ENCODE data around the gene MYO1H.

The MYO1H gene

GRCh38 chr12:109345428-109345827 lies 2.3 kb upstream of the MYO1H start:
- Histone ChIP-seq H3K27me3 (ENCODE audit: insufficient read depth, insufficient read length) (no peaks in the 10 kb centered on the region), H3K9ac (ENCODE audit: insufficient read length, low read depth) (no peak overlapping the region), H3K4me1 (ENCODE audit: insufficient read depth, insufficient read length) (no peaks in the 10 kb centered on the region), H3K9me3 (ENCODE audit: insufficient read depth, low read length) (peaks cover 10% of the 10 kb centered on the region; the same call in 1 of the 2 replicates), H3K4me3 (ENCODE audit: insufficient read length, low read depth) (no peak overlapping the region), H3K36me3 (ENCODE audit: insufficient read depth, insufficient read length, low read length) (no peaks in the 10 kb centered on the region)
- TF ChIP-seq YY1 (IDR thresholded peaks at IDR 0.05; ENCODE audit: insufficient read depth, insufficient read length) (no peak), ZNF274 (IDR thresholded peaks at IDR 0.05; ENCODE audit: low read depth, low read length) (no peak), SUZ12 (IDR thresholded peaks at IDR 0.05; ENCODE audit: extremely low read depth, insufficient read depth, insufficient read length) (no peak)
- no peak for DNase-seq (ENCODE audit: low read depth, low spot score)

DNA sequence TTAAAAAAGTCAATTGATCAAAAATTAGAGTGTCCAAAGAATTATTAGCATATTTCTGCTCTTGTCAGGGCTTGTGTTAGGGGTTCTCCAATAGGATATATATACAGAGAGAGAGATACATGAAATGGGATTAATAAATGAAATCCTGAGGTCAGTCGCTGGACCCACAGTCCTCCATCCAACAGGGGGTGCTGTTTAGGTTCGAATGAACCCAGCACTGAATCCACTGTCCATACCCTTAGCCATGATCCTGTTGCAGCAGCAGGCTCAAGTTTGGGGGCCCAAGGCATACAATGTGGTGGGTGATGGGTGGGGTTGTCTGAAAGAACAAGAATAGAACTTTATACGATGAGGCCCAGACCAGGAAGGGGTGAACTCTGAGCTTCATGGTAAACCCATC lies 780 bp upstream of the MYO1H start:
- Histone ChIP-seq H3K27me3 (ENCODE audit: insufficient read depth, insufficient read length) (no peaks in the 10 kb centered on the region), H3K9me3 (ENCODE audit: insufficient read depth, low read length) (peaks cover 10% of the 10 kb centered on the region; the same call in 1 of the 2 replicates), H3K9ac (ENCODE audit: insufficient read length, low read depth) (no peak overlapping the region), H3K36me3 (ENCODE audit: insufficient read depth, insufficient read length, low read length) (no peaks in the 10 kb centered on the region), H3K4me3 (ENCODE audit: insufficient read length, low read depth) (no peak overlapping the region), H3K4me1 (ENCODE audit: insufficient read depth, insufficient read length) (no peaks in the 10 kb centered on the region)
- no peak for DNase-seq (ENCODE audit: low read depth, low spot score)
- TF ChIP-seq YY1 (IDR thresholded peaks at IDR 0.05; ENCODE audit: insufficient read depth, insufficient read length), result no peak
- no peak for TF ChIP-seq SUZ12 (IDR thresholded peaks at IDR 0.05; ENCODE audit: extremely low read depth, insufficient read depth, insufficient read length)
- TF ChIP-seq ZNF274 (IDR thresholded peaks at IDR 0.05; ENCODE audit: low read depth, low read length), result no peak

DNA sequence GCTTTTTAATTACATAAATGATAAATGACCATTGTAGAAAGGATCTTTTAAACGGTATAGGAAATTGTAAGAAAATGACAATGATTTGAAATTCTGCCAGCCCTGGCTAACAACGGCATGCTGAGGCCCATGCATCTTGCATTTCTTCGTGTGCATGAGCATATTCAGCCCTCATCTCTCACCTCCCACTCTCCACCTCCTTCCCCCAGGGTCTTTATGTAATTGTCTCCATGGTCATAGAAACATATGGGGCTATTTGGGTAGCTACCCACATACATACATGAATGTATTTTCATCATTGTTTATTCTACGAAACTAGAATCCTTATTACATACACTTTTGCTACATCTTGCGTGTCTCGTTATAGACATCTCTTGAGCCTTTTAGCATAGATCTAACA lies 4.5 kb downstream of the MYO1H start:
- 0 out of 2 replicates have a peak, but pooled peaks cover 5% of the 10 kb centered on the region for H3K9me3 ChIP-seq (ENCODE audit: insufficient read depth, low read length)
- DNase-seq (ENCODE audit: low read depth, low spot score), result no peak
- no peaks in the 10 kb centered on the region for H3K36me3 ChIP-seq (ENCODE audit: insufficient read depth, insufficient read length, low read length)
- no peak overlapping the region for H3K4me3 ChIP-seq (ENCODE audit: insufficient read length, low read depth)
- no peaks in the 10 kb centered on the region for H3K4me1 ChIP-seq (ENCODE audit: insufficient read depth, insufficient read length)
- no peak overlapping the region for H3K9ac ChIP-seq (ENCODE audit: insufficient read length, low read depth)
- no peak for TF ChIP-seq YY1 (IDR thresholded peaks at IDR 0.05; ENCODE audit: insufficient read depth, insufficient read length)
- TF ChIP-seq ZNF274 (IDR thresholded peaks at IDR 0.05; ENCODE audit: low read depth, low read length), result no peak
- no peak for TF ChIP-seq SUZ12 (IDR thresholded peaks at IDR 0.05; ENCODE audit: extremely low read depth, insufficient read depth, insufficient read length)
- no peaks in the 10 kb centered on the region for H3K27me3 ChIP-seq (ENCODE audit: insufficient read depth, insufficient read length)

DNA sequence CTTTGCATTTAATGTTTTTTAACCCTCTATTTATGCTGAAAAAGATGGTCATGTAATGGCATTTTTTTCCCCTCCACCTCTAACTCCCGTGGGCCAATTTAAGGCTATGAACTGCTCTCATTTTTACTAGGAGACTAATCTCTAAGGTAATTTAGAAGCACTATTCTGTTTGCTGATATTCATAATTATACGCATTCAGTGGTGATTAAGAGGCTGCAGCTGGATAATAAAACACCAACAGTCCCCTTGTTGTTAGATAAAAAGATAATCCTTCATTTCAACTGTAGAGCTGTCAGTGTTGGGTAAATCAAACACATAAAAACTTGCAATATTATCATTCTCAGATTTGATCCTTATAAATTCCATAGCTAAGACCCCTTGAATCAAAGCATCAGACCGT lies 8.9 kb downstream of the MYO1H start:
- Histone ChIP-seq H3K9me3 (ENCODE audit: insufficient read depth, low read length) (no peaks in the 10 kb centered on the region), H3K4me1 (ENCODE audit: insufficient read depth, insufficient read length) (no peaks in the 10 kb centered on the region), H3K27me3 (ENCODE audit: insufficient read depth, insufficient read length) (no peaks in the 10 kb centered on the region), H3K9ac (ENCODE audit: insufficient read length, low read depth) (no peak overlapping the region), H3K36me3 (ENCODE audit: insufficient read depth, insufficient read length, low read length) (no peaks in the 10 kb centered on the region), H3K4me3 (ENCODE audit: insufficient read length, low read depth) (no peak overlapping the region)
- DNase-seq (ENCODE audit: low read depth, low spot score), result no peak
- no peak for TF ChIP-seq YY1 (IDR thresholded peaks at IDR 0.05; ENCODE audit: insufficient read depth, insufficient read length)
- TF ChIP-seq SUZ12 (IDR thresholded peaks at IDR 0.05; ENCODE audit: extremely low read depth, insufficient read depth, insufficient read length), result no peak
- TF ChIP-seq ZNF274 (IDR thresholded peaks at IDR 0.05; ENCODE audit: low read depth, low read length), result no peak

DNA sequence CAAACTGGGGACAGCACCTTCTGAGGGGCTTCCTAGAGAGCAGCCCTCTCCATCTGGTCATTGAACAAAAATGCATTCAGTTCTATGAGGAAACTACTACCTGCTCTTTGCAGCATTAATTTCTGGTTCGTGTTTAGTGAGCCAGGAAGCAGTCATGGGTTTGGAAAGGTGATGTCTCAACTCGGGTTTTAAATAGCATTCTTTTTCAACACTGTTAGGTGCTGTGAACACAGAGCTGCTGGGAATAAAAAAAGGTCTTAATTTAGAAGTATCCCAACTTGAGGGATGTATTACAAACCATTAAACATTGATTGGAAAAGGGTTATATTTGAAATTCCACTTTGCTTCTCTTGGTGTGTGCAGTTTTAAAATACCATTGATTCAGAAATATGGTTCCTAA lies 9.3 kb downstream of the MYO1H start:
- TF ChIP-seq SUZ12 (IDR thresholded peaks at IDR 0.05; ENCODE audit: extremely low read depth, insufficient read depth, insufficient read length) (no peak), YY1 (IDR thresholded peaks at IDR 0.05; ENCODE audit: insufficient read depth, insufficient read length) (no peak), ZNF274 (IDR thresholded peaks at IDR 0.05; ENCODE audit: low read depth, low read length) (no peak)
- no peaks in the 10 kb centered on the region for H3K27me3 ChIP-seq (ENCODE audit: insufficient read depth, insufficient read length)

DNA sequence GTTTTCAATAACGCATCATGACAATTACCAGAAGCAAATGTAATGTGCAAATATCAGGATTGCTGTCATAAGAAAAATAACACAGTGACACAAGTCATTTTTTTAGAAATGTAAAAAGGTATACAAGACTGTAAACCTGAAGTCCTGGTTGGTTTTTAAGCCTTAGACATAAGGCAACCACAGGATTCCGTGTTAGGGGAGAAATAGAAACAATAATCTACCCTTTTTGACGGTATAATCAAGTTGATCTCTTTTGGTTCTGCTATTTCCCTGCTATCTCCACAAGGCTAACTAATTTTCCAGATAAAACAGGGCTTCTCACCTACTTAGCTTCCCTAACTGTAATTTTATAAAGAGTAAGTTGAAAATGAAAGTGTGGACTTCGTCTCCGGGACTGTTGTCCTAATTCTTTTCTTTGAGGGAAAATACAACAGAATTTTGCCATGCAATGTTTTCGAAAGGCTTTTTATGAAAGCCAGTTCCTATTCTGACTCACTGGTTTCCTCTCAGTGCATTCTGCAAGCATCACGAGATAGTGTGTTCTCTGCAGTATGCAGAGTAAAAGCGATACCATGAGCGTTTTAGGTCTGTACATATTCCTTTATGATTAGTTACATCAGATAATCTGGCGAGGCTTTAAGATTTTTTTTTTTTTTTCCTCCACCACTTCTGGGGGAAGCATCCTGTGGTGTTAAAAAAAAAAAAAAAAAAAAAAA lies 10.6 kb downstream of the MYO1H start:
- H3K4me3 ChIP-seq (ENCODE audit: insufficient read length, low read depth), result no peak overlapping the region
- H3K9ac ChIP-seq (ENCODE audit: insufficient read length, low read depth), result no peak overlapping the region
- H3K4me1 ChIP-seq (ENCODE audit: insufficient read depth, insufficient read length), result no peaks in the 10 kb centered on the region
- no peaks in the 10 kb centered on the region for H3K36me3 ChIP-seq (ENCODE audit: insufficient read depth, insufficient read length, low read length)
- TF ChIP-seq YY1 (IDR thresholded peaks at IDR 0.05; ENCODE audit: insufficient read depth, insufficient read length), result no peak
- no peaks in the 10 kb centered on the region for H3K9me3 ChIP-seq (ENCODE audit: insufficient read depth, low read length)
- no peak for DNase-seq (ENCODE audit: low read depth, low spot score)
- no peaks in the 10 kb centered on the region for H3K27me3 ChIP-seq (ENCODE audit: insufficient read depth, insufficient read length)

More for the DNA sequence above, 9.3 kb downstream of the MYO1H start:
- H3K36me3 ChIP-seq (ENCODE audit: insufficient read depth, insufficient read length, low read length), result no peaks in the 10 kb centered on the region
- no peaks in the 10 kb centered on the region for H3K9me3 ChIP-seq (ENCODE audit: insufficient read depth, low read length)
- H3K4me1 ChIP-seq (ENCODE audit: insufficient read depth, insufficient read length), result no peaks in the 10 kb centered on the region
- no peak overlapping the region for H3K9ac ChIP-seq (ENCODE audit: insufficient read length, low read depth)
- no peak for DNase-seq (ENCODE audit: low read depth, low spot score)
- H3K4me3 ChIP-seq (ENCODE audit: insufficient read length, low read depth), result no peak overlapping the region

DNA sequence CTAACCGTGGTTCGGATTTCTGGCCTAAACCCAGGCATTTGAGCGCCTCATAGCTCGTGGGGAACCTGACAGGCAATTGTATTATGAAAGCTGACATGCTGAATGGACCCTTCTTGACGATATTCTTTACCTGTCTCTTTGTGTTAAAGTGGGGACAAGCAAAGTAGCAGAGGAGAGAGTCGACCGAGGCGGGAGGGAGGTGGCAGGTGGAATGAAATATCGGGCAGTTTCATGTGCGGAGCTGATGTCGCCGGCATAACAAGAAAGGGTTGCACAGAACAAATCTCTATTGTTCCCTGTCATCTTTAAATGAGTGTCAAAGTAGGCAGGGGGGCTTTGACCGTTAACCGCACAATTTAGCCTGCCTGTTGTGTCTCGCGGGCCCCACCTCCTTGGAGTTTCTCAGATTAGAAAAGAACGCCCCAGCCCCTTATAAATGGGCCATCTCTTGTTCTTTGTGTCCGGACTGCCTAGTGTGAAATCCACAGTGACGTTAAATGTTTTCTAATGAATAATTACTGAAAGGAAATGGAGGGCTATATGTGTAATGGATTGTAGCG lies 11.5 kb downstream of the MYO1H start:
- no peak overlapping the region for H3K4me3 ChIP-seq (ENCODE audit: insufficient read length, low read depth)
- TF ChIP-seq ZNF274 (IDR thresholded peaks at IDR 0.05; ENCODE audit: low read depth, low read length) (no peak), YY1 (IDR thresholded peaks at IDR 0.05; ENCODE audit: insufficient read depth, insufficient read length) (no peak), SUZ12 (IDR thresholded peaks at IDR 0.05; ENCODE audit: extremely low read depth, insufficient read depth, insufficient read length) (no peak)
- no peak overlapping the region for H3K9ac ChIP-seq (ENCODE audit: insufficient read length, low read depth)
- H3K27me3 ChIP-seq (ENCODE audit: insufficient read depth, insufficient read length), result no peaks in the 10 kb centered on the region
- no peaks in the 10 kb centered on the region for H3K36me3 ChIP-seq (ENCODE audit: insufficient read depth, insufficient read length, low read length)
- no peak for DNase-seq (ENCODE audit: low read depth, low spot score)
- no peaks in the 10 kb centered on the region for H3K9me3 ChIP-seq (ENCODE audit: insufficient read depth, low read length)
- H3K4me1 ChIP-seq (ENCODE audit: insufficient read depth, insufficient read length), result no peaks in the 10 kb centered on the region

Measured in NT2/D1 (cell line).